Inflammatory macrophage (primary cell): Measurements from ENCODE around the gene DZIP1L.

Source experiments
- DNase-seq, 2 donors: peaks; one replicate each; pipeline ENCODE4 v3.0.0-alpha.2; 2020 to 2022

Gene DZIP1L

DNA sequence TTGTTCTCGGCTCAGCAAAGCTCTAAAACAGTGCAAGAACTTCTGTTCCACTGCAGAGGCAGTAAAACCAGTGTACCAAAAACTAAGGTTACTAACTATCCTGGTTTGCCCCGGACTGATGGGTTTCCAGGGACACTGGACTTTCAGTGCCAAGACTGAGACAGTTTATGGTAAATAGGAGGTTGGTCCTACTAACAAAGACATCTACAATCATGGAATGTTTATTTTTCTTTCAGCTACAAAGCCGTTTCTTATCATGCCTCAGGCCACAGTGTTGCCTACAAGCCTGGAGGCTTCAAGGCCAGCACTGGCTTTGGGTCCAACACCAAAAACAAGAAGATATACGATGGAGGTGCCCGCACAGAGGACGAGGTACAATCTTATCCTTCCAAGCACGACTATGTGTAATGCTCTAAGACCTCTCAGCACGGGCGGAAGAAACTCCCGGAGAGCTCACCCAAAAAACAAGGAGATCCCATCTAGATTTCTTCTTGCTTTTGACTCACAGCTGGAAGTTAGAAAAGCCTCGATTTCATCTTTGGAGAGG lies 84.6 kb downstream of the DZIP1L start:
- DNase-seq: no peak

DNA sequence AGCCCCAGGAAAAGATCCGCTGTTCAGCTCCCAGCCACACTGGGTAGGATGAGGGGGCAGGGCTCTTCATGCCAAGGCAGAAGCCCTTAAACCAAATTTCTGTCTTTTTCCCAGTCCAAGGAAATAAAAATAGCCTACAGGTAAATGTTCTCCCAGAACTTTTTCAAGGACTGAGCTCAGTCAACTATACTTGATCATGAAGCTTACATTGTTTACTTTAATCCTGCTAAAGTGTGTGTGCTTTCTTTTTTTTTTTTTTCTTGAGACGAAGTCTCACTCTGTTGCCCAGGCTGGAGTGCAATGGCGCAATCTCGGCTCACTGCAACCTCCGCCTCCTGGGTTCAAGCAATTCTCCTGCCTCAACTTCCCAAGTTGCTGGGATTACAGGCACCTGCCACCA lies 87.6 kb downstream of the DZIP1L start:
- DNase-seq: no peak

DNA sequence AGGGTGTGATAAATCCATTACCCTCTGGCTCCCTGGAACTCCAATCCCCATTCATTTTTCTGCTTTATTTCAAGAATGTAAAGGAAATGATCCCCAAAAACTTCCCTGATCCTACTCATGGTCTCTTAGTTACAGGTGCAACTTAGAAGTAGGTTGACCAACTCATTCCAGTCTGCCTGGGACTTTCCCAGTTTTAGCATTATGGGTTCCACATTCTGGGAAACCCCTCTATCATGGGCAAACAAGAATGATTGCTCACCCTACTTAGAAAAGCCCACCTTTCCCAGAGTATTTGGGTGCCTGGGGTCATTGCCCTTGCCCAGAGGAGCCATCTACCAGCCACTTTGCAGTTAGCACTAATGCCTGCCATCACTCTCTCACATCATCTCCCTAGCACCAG lies 89.9 kb downstream of the DZIP1L start:
- no peak for DNase-seq

DNA sequence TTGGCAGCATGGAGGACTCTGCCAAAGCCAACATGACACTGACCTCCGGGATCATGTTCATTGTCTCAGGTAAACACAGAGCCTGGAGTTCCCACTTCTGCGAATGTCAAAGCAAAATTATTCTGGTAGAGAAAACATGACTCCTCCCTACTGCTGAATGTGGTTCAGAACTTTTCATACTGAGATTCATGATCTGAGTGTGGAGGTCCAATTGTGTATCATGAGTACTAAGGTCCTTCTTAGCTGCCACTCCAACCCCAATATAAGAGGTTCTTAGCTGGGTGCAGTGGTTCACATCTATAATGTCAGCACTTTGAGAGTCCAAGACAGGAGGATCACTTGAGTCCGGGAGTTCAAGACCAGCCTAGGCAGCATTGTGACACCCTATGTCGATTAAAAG lies 91.7 kb downstream of the DZIP1L start:
- no peak for DNase-seq

DNA sequence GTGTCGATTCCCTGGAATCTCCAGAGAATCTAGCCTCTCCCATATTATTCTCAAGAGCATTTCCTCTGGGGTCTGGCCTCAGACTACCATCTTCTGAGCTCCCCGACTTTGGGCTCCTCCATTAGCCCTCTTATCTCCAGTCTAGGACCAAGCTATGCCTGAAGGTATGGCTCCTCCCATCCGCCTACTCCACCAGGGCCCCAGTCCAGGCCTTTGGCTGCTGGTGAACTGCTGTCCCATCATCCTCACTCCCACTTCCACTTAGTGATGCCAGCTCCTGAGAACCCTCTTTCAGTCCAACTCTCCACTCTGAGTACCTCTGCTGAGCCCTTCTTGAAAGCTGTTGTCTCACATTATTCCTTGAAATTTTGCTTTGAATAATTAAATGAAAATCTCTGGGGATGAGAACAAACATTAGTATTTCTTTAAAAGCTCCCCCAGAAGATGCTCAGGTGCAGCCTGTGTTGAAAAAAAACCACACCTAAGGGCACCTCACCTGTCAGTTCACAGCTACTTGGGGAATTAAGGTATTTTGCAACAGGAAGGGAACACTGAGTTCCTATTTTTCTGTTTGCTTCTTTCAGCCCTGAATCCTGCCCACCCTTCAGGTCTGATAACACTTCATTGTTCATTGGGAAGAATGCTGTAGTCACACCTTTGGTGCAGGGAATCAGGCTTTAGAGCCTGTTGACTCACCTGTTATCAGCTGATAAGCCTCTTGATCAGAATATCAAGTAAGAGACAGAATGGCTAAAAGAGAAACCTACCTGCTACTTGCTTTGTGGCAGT lies 95.9 kb downstream of the DZIP1L start:
- no peak for DNase-seq

DNA sequence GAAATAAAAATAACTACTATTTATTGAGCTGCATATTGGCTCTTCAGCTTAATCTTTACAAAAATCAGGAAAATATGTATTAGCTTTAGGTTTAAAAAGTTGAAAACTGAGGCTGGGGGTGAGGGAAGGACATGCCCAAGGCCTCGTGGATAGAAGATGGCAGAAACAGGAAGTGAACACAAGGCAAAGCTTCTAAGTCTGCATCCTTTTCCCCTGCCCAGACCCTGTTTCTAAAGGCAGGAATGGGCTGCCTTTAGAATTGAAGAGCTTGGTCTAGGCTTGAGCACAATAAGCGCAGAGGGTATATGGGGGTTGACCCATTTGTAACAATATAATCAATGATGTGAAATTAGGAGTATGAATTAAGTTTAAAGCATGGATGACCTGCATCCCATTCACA lies 99.3 kb downstream of the DZIP1L start:
- DNase-seq: no peak

DNA sequence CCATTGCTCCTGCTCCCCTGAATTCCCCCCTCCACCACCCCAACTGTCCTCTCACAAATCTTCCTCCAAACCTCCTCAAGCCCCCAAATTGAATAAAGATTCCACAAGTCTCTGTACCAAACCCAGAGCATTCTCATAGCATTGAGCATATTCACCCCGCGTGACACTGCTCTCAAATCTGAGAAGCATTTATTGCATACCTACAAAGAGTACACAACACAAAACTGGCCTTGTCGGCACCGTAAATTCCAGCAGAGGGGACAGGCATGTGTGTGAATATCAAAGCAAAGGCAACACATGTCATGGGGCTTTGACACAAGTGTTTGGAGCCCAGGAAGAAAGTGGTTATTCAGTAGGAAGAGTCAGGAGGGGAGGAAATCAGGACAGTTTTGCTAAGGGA lies 102.9 kb downstream of the DZIP1L start:
- no peak for DNase-seq
